C1 segment of cervical spinal cord (tissue), 14 donors: ENCODE data around the gene ADCY4.
"Not testable (repeated sequence)": the region's sequence is repeated elsewhere in the genome, so short reads cannot be mapped to it uniquely, and the experiment has no call there.

Experiments
- DNase-seq, 14 donors: peaks; one replicate each; lab custom pipeline; 2025; lab: John Stamatoyannopoulos, UW

Gene ADCY4

DNA sequence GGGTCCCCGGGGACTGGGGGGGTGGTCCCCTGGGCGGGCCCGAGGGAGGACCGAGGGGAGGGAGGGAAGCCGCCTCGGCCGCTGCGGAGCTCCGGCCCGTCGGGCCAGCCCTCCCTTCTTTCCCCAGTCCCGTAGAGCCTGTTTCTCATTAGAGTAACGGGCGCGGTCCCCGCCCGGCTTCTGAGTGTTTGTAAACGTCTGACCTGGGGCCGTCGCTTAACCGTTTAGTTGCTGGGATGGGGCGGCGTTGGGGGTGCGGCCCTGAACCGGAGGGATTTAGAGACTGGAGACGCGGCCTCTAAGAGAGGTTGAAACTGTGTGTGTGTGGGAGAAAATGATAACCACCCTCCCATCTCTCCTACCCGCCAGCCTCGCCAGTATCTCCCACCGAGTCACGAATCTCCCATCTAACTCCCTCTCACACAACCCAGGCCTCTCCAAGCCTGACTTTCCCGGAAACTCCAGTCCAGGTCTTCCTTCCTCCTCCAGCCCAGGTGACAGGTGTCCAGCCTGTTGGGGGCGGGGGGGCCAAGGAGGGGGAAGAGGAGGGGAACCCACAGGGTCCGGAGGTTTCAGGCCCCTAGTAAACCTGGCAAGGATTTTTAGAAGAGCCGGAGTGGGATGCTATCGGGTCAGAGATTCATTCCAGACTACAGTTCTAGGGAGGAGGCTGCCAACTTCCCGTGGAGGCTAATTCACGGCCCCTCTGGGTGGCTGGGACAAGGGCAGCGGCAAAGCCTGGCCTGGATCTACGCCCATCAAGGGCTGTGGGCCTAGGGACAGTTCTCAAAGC, 32.0 kb upstream of the ADCY4 start:
- peak in 11 of 14 donors; percentile 41 to 97 (median 57) for DNase-seq

DNA sequence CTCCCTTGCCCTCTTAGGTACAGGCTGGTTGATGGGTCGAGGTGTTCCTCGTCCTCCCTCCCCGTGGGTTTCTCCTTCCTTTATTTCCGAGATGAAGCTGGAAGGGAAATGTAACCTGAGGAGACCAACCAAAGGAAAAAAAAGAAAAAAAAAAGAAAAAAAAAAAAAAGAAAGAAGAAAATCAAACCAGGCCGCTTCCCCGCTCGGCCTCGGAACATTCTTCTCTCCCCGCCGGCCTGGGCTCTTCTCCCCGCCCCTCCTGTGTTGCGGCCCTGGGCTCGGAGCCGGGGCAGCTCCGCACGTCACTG, 31.5 kb upstream of the ADCY4 start:
- DNase-seq, result no peak

DNA sequence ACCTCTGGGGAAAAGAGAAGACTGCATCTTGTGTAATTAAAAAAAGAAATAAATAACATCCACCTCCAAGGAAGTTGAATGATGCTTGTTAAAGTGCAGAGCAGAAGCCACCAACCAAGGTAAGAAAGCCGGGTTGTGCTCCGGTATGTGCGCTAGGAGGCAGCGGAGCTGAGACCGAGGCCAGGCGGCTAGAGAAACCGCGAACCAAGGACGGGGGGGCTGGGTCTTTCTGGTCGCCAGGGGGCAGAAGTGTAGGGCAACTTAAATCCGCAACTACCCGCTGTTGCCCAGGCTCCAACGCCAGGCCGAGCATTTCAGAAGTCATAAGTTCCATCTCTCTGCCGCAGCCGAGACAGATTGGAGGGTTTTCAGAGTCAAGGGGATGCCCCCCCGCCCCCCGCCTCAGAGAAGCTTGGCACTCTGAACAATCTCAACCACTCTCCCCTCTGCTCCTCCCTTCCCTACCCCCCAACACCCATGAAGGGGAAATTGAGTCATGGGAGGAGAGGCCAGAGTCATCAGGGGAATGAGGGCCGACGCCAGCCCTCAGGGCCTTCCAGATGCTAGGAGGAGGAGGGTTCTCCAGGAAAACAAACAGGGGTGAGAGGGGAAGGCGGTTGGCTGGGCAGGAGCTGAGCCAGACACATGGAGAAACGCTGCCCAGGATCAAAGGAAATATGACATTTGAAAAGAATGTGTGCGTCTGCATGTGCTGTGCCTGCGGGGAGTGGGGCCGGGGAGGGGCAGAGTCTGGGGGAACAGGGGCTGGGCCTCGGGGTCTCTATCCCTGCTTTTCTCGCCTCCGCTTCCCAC, 30.9 kb upstream of the ADCY4 start:
- peak in 10 of 14 donors; percentile 23 to 83 (median 30) for DNase-seq

DNA sequence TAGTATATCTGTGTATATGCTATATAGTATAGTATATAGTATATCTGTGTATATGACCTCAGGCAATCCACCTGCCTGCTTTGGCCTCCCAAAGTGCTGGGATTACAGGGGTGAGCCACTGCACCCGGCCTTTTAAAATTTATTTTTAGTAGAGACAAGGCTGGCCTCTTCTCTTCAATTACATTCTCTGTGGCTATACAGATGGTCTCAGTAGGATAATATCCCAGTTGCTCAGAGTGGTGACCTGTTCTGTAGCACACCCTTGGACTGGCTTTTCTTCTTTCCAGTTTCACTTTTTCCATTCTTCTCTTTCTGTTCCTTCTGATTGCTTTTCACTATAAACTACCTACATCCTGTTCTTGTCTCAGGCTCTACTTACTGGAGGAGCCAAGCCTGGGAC, 30.0 kb upstream of the ADCY4 start:
- peak in 1 of 14 donors; percentile 25 for DNase-seq

DNA sequence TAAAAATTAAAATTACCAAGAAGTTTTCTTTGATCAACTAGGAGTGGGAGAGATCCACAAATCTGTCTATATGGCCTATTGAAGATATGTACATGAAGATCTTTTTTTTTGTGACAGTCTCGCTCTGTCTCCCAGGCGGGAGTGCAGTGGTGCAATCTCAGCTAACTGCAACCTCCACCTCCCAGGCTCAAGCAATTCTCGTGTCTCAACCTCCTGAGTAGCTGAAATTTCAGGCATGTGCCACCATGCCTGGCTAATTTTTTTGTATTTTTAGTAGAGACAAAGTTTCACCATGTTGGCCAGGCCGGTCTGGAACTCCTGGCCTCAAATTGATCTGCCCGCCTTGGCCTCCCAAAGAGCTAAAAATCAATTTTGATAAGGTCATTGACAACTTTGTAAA, 28.5 kb upstream of the ADCY4 start:
- no peak for DNase-seq

DNA sequence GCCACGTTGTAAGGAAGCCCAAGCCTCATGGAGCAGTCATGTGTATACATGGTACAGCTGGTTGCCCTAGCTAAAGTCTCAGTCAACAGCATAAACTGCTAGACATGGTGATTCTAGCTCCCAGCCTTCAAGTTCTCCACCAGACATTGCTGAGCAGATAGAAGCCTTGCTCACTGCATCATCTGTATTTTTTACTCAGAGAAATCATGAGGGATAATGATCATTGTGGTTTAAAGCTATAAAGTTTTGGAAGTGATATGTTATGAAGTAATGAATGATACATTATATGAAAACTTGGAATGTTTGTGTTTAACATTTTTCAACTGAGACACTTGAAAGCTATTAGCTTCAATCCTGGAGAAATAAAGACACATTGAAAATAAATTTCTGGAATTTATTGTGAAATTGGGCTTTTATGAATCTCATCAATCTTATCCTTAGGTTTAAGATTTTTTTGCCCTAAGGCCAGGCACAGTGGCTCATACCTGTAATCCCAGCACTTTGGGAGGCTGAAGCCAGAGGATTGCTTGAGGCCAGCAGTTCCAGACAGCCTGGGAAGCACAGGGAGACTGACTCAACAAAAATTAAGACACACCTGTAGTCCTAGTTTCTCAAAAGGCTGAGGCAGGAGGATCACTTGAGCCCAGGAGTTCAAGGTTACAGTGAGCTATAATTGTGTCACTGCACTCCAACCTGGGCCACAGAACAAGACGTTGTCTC, 27.5 kb upstream of the ADCY4 start:
- DNase-seq, result no peak

DNA sequence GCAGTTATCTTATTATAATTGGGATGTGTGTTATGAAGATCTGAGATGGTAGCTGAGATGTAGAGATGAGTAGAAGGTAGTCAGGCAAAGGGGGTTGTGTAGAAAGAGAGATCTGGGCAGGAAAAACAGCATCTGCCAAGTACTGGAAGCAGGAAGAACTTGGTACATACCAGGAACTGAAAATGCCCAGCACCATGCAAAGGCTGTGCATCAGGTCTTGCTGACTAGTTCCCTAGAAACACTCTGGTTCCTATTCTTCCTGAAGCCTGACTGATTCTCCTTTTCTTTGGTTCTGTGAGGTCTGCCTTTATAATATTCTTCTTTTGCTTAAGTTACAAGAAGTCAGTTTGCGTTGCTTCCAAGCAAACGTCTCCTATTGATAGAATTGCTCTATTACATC, 26.5 kb upstream of the ADCY4 start:
- no peak for DNase-seq

DNA sequence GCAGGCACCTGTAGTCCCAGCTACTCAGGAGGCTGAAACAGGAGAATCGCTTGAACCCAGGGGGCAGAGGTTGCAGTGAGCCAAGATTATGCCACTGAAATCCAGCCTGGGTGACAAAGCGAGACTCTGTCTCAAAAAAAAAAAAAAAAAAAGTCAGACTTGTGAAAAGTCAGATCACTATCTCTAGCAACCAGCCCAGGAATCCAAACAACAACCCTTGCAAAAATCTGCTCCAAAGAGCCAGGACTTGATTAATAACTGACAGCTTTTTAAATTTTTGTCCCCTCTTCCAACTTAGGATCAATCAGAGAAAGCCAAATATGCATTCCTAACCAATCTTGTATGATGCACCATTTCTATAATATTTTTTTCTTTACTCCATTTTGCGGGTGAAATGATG, 25.4 kb upstream of the ADCY4 start:
- no peak for DNase-seq

DNA sequence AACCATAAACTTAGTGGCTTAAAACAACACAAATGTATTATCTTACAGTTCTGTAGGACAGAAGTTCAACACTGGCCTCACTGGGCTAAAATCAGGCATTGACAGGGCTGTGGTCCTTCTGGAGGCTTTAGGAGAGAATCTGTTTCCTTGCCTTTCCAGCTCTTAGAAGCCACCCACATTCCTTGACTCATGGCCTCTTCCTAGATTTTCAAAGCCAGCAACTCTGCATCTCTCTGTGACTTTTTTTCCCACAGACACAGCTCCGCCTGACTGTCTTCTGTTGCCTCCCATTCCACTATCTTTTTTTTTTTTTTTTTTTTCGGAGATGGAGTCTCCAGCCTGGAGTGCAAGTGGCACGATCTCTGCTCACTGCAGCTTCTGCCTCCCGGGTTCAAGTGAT, 21.3 kb upstream of the ADCY4 start:
- no peak for DNase-seq

DNA sequence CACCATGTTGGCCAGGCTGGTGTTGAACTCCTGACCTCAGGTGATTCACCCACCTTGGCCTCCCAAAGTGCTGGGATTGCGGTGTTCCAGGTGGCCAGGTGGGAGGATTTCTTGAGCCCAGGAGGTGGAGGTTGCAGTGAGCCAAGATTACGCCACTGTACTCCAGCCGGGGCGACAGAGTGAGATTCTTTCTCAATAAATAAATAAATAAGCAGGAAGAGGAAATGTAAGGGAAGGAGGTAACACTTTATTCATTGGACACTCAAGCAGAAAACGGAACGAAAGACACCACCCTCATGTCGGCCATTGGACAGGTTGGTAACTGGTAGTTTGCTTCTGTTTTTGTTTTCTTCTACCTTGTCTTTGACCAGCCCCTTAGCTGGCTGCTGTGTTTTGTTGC, 20.1 kb upstream of the ADCY4 start:
- DNase-seq, result no peak

DNA sequence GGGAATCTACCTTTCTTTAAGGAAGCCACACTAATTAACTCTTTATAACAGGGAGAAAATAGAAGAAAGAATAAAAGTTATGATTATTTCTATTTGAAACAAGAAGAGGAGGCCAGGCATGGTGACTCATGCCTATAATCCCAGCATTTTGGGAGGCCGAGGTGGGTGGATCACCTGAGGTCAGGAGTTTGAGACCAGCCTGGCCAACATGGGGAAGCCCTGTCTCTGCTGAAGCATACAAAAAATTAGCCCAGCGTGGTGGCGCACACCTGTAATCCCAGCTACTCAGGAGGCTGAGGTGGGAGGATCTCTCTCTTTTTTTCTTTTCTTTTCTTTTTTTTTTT, 19.6 kb upstream of the ADCY4 start:
- DNase-seq, result not testable (repeated sequence)

DNA sequence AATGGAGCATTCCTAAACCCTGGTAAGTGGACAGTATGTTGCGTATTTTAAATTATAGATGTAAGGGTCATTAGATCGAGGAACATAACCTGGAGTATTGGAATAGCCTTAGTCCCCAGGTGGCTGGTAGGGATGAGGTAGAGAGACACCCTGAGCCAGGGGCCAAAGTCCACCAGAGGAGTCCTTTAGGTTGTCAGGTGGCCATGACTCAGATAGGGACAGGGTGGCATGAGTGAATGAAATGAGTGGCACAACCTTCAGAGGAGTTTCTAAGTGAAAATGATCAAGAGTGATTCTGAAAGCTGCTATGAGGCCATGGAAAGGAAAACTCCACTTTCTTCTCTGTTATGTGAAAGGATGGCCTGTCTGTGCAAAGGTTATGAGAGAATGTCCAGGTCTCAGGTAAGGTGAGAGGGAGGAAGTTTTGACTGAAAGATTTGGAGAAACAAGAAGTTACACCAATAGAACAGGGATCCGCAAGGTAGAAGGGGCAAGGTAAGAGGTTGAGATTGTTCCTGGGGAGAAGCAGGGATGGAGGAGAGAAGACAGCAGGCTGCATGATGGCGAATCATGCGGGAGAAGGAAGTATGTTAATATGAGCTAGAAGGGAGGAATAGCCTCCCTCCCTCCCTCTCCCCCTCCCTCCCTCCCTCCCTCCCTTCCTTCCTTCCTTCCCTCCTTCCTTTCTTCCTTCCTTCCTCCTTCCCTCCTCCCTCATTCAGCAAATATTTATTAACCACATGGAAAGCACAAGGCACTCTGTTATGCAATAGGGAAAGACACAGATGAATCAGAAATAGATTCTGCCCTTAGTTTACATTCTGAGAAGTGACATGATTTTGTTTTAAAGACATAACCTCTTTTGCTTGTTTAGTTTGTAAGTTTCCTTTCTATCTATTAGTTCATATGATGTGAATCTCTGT, 18.9 kb upstream of the ADCY4 start:
- DNase-seq, result no peak

DNA sequence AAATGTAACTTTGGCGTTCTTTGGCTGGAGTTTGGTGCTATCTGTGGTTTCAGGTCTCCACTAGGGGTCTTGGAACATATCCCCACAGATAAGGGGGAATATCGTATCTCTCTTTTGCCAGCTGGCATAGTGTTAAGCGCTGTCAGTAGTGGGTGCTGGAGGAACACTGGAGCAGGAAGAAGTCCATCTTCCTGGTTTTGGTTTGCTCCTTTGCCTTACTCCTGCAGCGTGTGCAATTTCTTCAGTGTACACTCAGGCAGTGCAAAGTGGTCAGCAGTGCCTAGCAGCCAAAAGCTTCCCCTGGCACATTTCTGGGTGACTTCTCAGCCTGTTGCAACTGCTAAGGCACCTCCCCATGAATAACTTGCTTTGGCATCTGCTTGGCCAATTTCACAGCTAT, 16.6 kb upstream of the ADCY4 start:
- no peak for DNase-seq

DNA sequence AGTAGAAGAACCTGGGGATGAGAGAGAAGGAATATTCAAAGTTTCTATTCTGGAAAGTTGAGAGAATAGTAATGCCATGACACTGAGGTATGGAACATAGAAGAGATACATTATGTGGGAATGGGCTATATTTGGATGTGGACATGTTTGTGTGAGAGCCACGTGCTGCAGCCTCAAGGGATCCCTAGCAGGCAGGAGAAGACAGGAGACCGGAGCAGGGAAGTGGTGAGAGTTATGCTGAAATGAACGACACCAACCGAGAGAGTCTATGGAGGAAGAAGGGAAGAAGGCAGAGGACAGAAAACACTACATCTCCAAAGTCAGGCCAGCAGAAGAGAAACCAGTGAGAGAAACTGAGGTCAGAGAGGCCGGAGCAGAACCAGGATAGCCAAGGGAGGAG, 14.9 kb upstream of the ADCY4 start:
- DNase-seq, result no peak

DNA sequence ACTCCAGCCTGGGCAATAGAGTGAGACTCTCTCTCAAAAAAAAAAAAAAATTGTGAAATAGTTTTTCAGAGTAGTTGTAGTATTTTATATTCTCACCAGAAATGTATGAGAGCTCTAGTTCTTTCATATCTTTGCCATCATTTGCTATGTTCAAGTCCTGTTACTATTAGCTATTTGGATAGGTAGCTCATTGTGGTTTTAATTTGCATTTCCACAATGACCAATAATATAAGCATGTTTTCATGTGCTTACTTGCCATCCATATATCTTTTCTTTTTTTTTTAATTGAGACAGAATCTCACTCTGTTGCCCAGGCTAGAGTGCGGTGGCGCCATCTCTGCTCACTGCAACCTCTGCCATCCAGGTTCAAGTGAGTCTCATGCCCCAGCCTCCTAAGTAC, 13.3 kb upstream of the ADCY4 start:
- no peak for DNase-seq

DNA sequence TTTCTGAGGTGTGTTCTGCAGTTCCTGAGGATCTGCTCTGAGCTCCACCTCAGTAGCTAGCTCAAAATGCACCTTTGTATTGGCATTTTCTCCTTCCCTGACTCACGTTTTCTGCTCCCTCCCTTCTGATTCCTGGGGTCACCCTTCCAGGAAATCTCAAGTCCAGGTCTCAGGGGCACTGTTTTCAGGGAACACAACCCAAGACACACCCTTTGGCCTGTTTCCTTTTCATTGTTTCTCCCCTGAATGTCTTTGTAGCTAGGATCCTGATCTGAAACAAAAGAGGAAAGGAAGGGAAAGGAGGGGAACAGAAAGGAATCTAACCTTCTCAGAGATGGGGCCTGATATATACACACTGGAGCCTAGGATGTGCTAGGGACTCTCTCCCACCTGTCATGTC, 12.3 kb upstream of the ADCY4 start:
- DNase-seq, result no peak

DNA sequence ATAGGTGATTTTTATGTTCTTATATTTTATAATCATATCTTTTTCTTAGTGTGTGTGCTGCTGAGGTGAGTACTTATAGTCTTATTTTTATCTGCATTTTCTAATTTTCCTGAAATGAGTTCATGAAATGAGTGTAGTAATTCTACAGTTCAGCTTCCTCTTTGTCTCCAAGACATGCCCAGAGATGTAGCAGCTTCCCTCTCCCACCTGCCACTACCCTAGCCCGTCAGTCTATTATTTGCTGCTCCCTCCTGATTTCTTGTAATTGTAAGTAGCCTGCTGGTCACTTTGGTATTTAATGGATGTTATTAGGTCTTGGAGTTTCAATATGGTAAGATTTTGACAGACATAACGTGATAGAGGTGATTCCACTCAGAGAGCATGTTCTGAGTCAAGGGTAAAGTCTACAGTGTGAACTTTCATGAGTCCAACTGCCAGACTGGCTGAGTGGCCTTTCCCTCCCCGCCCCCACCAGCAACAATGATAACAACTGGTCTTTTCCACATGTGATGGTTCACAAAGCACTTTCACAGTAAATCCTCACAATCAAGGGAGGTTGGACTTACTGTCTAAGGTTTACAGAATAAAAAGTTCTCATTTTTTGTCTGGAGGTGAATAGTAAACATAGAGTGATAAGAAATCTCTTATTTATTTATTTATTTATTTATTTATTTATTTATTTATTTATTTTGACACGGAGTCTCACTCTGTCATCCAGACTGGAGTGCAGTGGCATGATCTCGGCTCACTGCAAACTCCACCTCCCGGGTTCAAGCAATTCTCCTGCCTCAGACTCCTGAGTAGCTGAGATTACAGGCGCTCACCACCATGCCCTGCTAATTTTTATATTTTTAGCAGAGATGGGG, 9.2 kb upstream of the ADCY4 start:
- DNase-seq, result no peak

DNA sequence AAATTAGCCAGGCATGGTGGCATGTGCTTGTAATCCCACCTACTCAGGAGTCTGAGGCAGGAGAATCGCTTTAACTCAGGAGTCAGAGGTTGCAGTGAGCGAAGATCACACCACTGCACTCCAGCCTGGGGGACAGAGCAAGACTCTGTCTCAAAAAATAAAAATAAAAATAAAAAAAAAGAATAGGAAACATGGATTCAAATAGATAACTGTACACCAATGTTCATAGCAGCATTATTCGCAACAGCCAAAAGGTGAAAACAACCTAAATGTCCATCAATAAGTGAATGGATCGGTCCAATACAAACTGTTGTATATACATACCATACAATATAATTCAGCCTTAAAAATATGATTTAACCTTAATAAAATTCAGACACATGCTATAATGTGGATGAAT, 8.0 kb upstream of the ADCY4 start:
- DNase-seq, result no peak

DNA sequence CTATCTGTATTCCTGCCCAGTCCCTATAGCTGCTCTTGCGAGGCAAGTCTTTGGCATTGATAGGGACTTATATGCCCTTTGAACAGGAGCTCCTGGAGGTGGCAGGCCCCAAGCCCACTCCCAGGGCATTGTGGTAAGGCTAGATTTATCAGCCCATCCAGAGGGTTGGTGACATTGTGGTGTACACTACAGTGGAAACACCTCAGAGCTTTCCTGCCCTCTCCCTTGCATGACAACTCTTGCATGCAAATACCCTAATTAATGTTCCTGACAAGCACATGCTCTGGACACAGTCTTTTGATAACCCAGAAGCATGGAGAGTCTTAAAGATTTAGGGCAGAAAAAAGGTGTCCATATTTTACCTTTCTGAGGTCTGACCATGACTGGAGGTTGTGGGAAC, 5.7 kb upstream of the ADCY4 start:
- DNase-seq, result no peak

DNA sequence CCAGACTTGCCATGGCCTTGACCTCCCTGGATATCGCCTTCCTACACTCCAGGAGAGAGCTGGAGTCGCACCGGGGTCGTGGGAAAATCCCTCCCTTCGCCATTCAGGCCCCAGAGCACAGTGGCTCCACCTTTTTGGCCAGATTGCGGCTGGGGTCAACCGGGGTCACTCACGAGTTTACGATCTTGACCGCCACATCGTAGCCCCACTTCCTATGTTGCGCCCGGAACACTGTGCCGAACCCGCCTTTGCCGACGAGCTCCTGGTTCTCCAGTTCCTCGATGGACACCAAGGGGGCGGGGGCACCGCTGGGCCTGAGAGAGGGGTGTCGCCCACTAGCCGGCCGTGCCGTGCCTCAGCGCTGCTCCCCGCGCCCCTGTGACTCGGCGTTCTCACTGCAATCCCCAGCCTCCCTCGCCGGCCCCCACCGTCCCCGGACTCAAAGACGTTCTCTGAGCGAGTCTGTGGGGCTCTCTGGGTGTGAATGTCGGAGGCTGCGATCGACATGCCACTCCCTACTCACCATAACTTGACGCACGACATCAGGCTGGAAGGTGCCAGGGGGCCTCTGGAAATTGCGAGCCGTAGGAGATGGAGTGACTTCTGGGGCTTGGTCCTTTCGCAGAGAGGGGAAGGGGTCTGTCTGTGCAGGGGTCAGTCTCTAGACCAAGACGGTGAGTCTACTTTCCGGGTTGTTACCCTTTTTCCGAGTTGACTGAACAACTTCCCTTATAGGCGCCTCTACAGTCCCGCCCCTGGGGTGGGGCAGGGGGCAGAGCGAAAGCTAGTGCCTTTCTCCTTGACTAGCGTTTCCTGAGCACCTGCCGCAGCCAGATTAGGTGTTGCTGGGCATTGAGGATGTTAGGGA, 4.6 kb upstream of the ADCY4 start, which contains the start of gene RIPK3:
TSS of gene RIPK3 (minus strand) at position 708 of the 868 bp plus-strand sequence. CDS start at position 543, 165 bp downstream.
- no peak for DNase-seq
